ENCODE measurements around the gene KCNRG. TPM values are rescaled to one million over a fixed set of nuclear protein-coding genes. Genes with fewer than 3 reads are reported as not detected.
A peak's percentile ranks its signal among the peaks of the same experiment; 100 is the strongest.
"Not testable (repeated sequence)": the region's sequence is repeated elsewhere in the genome, so short reads cannot be mapped to it uniquely, and the experiment has no call there.

KCNRG gene
- 5.3 TPM for total RNA-seq (ENCODE audit: insufficient read depth, low replicate concordance)

GRCh38 chr13:50015258-50015657, at the start of gene KCNRG:
Gene KCNRG (plus strand): TSS chr13:50015444. CDS start chr13:50015494, 50 bp downstream.
- no peak for DNase-seq (ENCODE audit: low spot score)

- DNase-seq (ENCODE audit: low spot score) = no peak
Measured at GRCh38 chr13:49967456-49967855, 47.8 kb upstream of the KCNRG start.

GRCh38 chr13:49972709-49973108, 42.5 kb upstream of the KCNRG start:
- no peak for DNase-seq (ENCODE audit: low spot score)

- DNase-seq (ENCODE audit: low spot score) = peak; percentile 21
Measured at GRCh38 chr13:49975826-49976225, 39.4 kb upstream of the KCNRG start.

- DNase-seq (ENCODE audit: low spot score) = peak; percentile 70
Measured at GRCh38 chr13:49976314-49977258, 38.7 kb upstream of the KCNRG start.

- DNase-seq (ENCODE audit: low spot score) = no peak
Measured at GRCh38 chr13:49977992-49978391, 37.3 kb upstream of the KCNRG start.

- no peak for DNase-seq (ENCODE audit: low spot score)
Measured at GRCh38 chr13:49980266-49980665, 35.0 kb upstream of the KCNRG start.

GRCh38 chr13:49985129-49985528, 30.1 kb upstream of the KCNRG start:
- no peak for DNase-seq (ENCODE audit: low spot score)

- DNase-seq (ENCODE audit: low spot score) = no peak
Measured at GRCh38 chr13:49986471-49986870, 28.8 kb upstream of the KCNRG start.

GRCh38 chr13:49990612-49991011, 24.6 kb upstream of the KCNRG start:
- DNase-seq (ENCODE audit: low spot score) = not testable (repeated sequence)

- DNase-seq (ENCODE audit: low spot score) = no peak
Measured at GRCh38 chr13:49993111-49993510, 22.1 kb upstream of the KCNRG start.

GRCh38 chr13:49993666-49994065, 21.6 kb upstream of the KCNRG start:
- no peak for DNase-seq (ENCODE audit: low spot score)

GRCh38 chr13:49995625-49996101, 19.6 kb upstream of the KCNRG start:
- peak; percentile 46 for DNase-seq (ENCODE audit: low spot score)

GRCh38 chr13:49996161-49996915, 18.9 kb upstream of the KCNRG start:
- DNase-seq (ENCODE audit: low spot score) = peak; percentile 95

- DNase-seq (ENCODE audit: low spot score) = peak; percentile 92
Measured at GRCh38 chr13:49996951-49997895, 18.0 kb upstream of the KCNRG start, which contains the start of gene TRIM13. Gene TRIM13 (plus strand): TSS chr13:49997042. CDS start chr13:50011941, 14,899 bp downstream.

- DNase-seq (ENCODE audit: low spot score) = peak; percentile 15
Measured at GRCh38 chr13:49997955-49998354, 17.3 kb upstream of the KCNRG start.

GRCh38 chr13:49998714-49999624, 16.3 kb upstream of the KCNRG start:
- no peak for DNase-seq (ENCODE audit: low spot score)

- no peak for DNase-seq (ENCODE audit: low spot score)
Measured at GRCh38 chr13:50001287-50001686, 14.0 kb upstream of the KCNRG start.

- no peak for DNase-seq (ENCODE audit: low spot score)
Measured at GRCh38 chr13:50006426-50007135, 8.7 kb upstream of the KCNRG start.

Measured in umbilical cord (tissue), 2 donors.